ENCODE results near the gene SEC11C. TPM values are rescaled to one million over a fixed set of nuclear protein-coding genes. Genes with fewer than 3 reads are reported as not detected.
"Not testable (repeated sequence)": the region's sequence is repeated elsewhere in the genome, so short reads cannot be mapped to it uniquely, and the experiment has no call there.

SEC11C gene
- total RNA-seq, 1 donor: 31.9 TPM

GRCh38 chr18:59140302-59140885 is 710 bp downstream of the SEC11C start:
- H3K27me3 ChIP-seq (ENCODE audit: insufficient read depth, low read length): no peaks in the 10 kb centered on the region
- no peaks in the 10 kb centered on the region for H3K9me3 ChIP-seq (ENCODE audit: low read depth, low read length)
- peaks cover 20% of the 10 kb centered on the region for H3K4me1 ChIP-seq (ENCODE audit: insufficient read depth, low read length)
- peak overlapping the region; percentile 69 for H3K4me3 ChIP-seq (ENCODE audit: low read length)

- Histone ChIP-seq H3K4me1 (ENCODE audit: insufficient read depth, low read length) (peaks cover 20% of the 10 kb centered on the region), H3K4me3 (ENCODE audit: low read length) (no peak overlapping the region), H3K9me3 (ENCODE audit: low read depth, low read length) (no peaks in the 10 kb centered on the region), H3K27me3 (ENCODE audit: insufficient read depth, low read length) (no peaks in the 10 kb centered on the region)
These were observed 1.8 kb downstream of the SEC11C start for GRCh38 chr18:59141294-59142068.

GRCh38 chr18:59142274-59142673 is 2.6 kb downstream of the SEC11C start:
- Histone ChIP-seq H3K27me3 (ENCODE audit: insufficient read depth, low read length) (no peaks in the 10 kb centered on the region), H3K4me1 (ENCODE audit: insufficient read depth, low read length) (peaks cover 20% of the 10 kb centered on the region), H3K9me3 (ENCODE audit: low read depth, low read length) (no peaks in the 10 kb centered on the region), H3K4me3 (ENCODE audit: low read length) (no peak overlapping the region)

GRCh38 chr18:59142800-59143416 is 3.2 kb downstream of the SEC11C start:
- not testable (repeated sequence) for H3K9me3 ChIP-seq (ENCODE audit: low read depth, low read length); H3K4me3 ChIP-seq (ENCODE audit: low read length); H3K27me3 ChIP-seq (ENCODE audit: insufficient read depth, low read length)
- H3K4me1 ChIP-seq (ENCODE audit: insufficient read depth, low read length): peaks cover 20% of the 10 kb centered on the region

GRCh38 chr18:59143441-59143840 is 3.8 kb downstream of the SEC11C start:
- no peaks in the 10 kb centered on the region for H3K9me3 ChIP-seq (ENCODE audit: low read depth, low read length)
- no peak overlapping the region for H3K4me3 ChIP-seq (ENCODE audit: low read length)
- H3K27me3 ChIP-seq (ENCODE audit: insufficient read depth, low read length): no peaks in the 10 kb centered on the region
- peaks cover 20% of the 10 kb centered on the region for H3K4me1 ChIP-seq (ENCODE audit: insufficient read depth, low read length)

- Histone ChIP-seq H3K4me1 (ENCODE audit: insufficient read depth, low read length) (peaks cover 20% of the 10 kb centered on the region), H3K4me3 (ENCODE audit: low read length) (no peak overlapping the region), H3K9me3 (ENCODE audit: low read depth, low read length) (no peaks in the 10 kb centered on the region), H3K27me3 (ENCODE audit: insufficient read depth, low read length) (no peaks in the 10 kb centered on the region)
These were observed 4.8 kb downstream of the SEC11C start for GRCh38 chr18:59144483-59144882.

- H3K4me3 ChIP-seq (ENCODE audit: low read length): no peak overlapping the region
- peaks cover 19% of the 10 kb centered on the region for H3K4me1 ChIP-seq (ENCODE audit: insufficient read depth, low read length)
- H3K27me3 ChIP-seq (ENCODE audit: insufficient read depth, low read length): no peaks in the 10 kb centered on the region
- no peaks in the 10 kb centered on the region for H3K9me3 ChIP-seq (ENCODE audit: low read depth, low read length)
These were observed 5.4 kb downstream of the SEC11C start for GRCh38 chr18:59145055-59145454.

- no peaks in the 10 kb centered on the region for H3K4me1 ChIP-seq (ENCODE audit: insufficient read depth, low read length)
- H3K4me3 ChIP-seq (ENCODE audit: low read length): no peak overlapping the region
- H3K27me3 ChIP-seq (ENCODE audit: insufficient read depth, low read length): no peaks in the 10 kb centered on the region
- no peaks in the 10 kb centered on the region for H3K9me3 ChIP-seq (ENCODE audit: low read depth, low read length)
These were observed 8.5 kb downstream of the SEC11C start for GRCh38 chr18:59148192-59148591.

GRCh38 chr18:59149007-59149406 is 9.3 kb downstream of the SEC11C start:
- no peaks in the 10 kb centered on the region for H3K4me1 ChIP-seq (ENCODE audit: insufficient read depth, low read length)
- no peaks in the 10 kb centered on the region for H3K27me3 ChIP-seq (ENCODE audit: insufficient read depth, low read length)
- H3K9me3 ChIP-seq (ENCODE audit: low read depth, low read length): no peaks in the 10 kb centered on the region
- no peak overlapping the region for H3K4me3 ChIP-seq (ENCODE audit: low read length)

- Histone ChIP-seq H3K9me3 (ENCODE audit: low read depth, low read length) (no peaks in the 10 kb centered on the region), H3K4me1 (ENCODE audit: insufficient read depth, low read length) (no peaks in the 10 kb centered on the region), H3K4me3 (ENCODE audit: low read length) (no peak overlapping the region), H3K27me3 (ENCODE audit: insufficient read depth, low read length) (no peaks in the 10 kb centered on the region)
These were observed 9.7 kb downstream of the SEC11C start for GRCh38 chr18:59149416-59149815.

GRCh38 chr18:59150236-59150635 is 10.6 kb downstream of the SEC11C start:
- H3K27me3 ChIP-seq (ENCODE audit: insufficient read depth, low read length): no peaks in the 10 kb centered on the region
- no peak overlapping the region for H3K4me3 ChIP-seq (ENCODE audit: low read length)
- H3K9me3 ChIP-seq (ENCODE audit: low read depth, low read length): no peaks in the 10 kb centered on the region
- H3K4me1 ChIP-seq (ENCODE audit: insufficient read depth, low read length): no peaks in the 10 kb centered on the region

- no peak overlapping the region for H3K4me3 ChIP-seq (ENCODE audit: low read length)
- H3K9me3 ChIP-seq (ENCODE audit: low read depth, low read length): no peaks in the 10 kb centered on the region
- no peaks in the 10 kb centered on the region for H3K4me1 ChIP-seq (ENCODE audit: insufficient read depth, low read length)
These were observed 15.5 kb downstream of the SEC11C start for GRCh38 chr18:59155153-59155552.

GRCh38 chr18:59156316-59156715 is 16.6 kb downstream of the SEC11C start:
- Histone ChIP-seq H3K4me1 (ENCODE audit: insufficient read depth, low read length) (no peaks in the 10 kb centered on the region), H3K27me3 (ENCODE audit: insufficient read depth, low read length) (no peaks in the 10 kb centered on the region), H3K9me3 (ENCODE audit: low read depth, low read length) (no peaks in the 10 kb centered on the region), H3K4me3 (ENCODE audit: low read length) (no peak overlapping the region)

More at GRCh38 chr18:59155153-59155552, 15.5 kb downstream of the SEC11C start:
- no peaks in the 10 kb centered on the region for H3K27me3 ChIP-seq (ENCODE audit: insufficient read depth, low read length)

- H3K4me1 ChIP-seq (ENCODE audit: insufficient read depth, low read length): no peaks in the 10 kb centered on the region
- H3K4me3 ChIP-seq (ENCODE audit: low read length): no peak overlapping the region
- H3K9me3 ChIP-seq (ENCODE audit: low read depth, low read length): no peaks in the 10 kb centered on the region
- H3K27me3 ChIP-seq (ENCODE audit: insufficient read depth, low read length): no peaks in the 10 kb centered on the region
These were observed 19.6 kb downstream of the SEC11C start for GRCh38 chr18:59159265-59159664.

GRCh38 chr18:59159986-59160385 is 20.3 kb downstream of the SEC11C start:
- H3K4me1 ChIP-seq (ENCODE audit: insufficient read depth, low read length): no peaks in the 10 kb centered on the region
- no peak overlapping the region for H3K4me3 ChIP-seq (ENCODE audit: low read length)
- H3K27me3 ChIP-seq (ENCODE audit: insufficient read depth, low read length): no peaks in the 10 kb centered on the region
- no peaks in the 10 kb centered on the region for H3K9me3 ChIP-seq (ENCODE audit: low read depth, low read length)

Data from mononuclear cell (primary cell).